NB4 (cell line): ENCODE data around the gene LRP6.

Source experiments
- CTCF ChIP-seq: IDR thresholded peaks from one replicate; pipeline ENCODE4 v1.5.1; 2012; ENCODE audit warnings: low read depth, low read length
- MAX ChIP-seq: IDR thresholded peaks from 2 replicates; pipeline ENCODE4 v1.6.1; 2011; ENCODE audit warnings: low read depth, low read length
- MYC ChIP-seq: IDR thresholded peaks from 2 replicates; pipeline ENCODE4 v1.6.1; 2011; ENCODE audit warnings: low read depth, low read length
- POLR2A ChIP-seq: IDR thresholded peaks from 2 replicates; pipeline ENCODE4 v1.6.1; 2011; ENCODE audit warnings: mild to moderate bottlenecking; ENCODE audit not compliant: insufficient read length; ENCODE audit errors: extremely low read depth

- no peak for TF ChIP-seq POLR2A
- no peak for TF ChIP-seq CTCF
- no peak for TF ChIP-seq MAX
- no peak for TF ChIP-seq MYC
Observed at GRCh38 chr12:12195081-12195480, 71.8 kb downstream of the LRP6 start.
